Retina (tissue), 1 donor: ENCODE data around the gene ACVRL1.

Experiments used
- DNase-seq: peaks from one replicate; pipeline ENCODE4 v3.0.0-alpha.2; 2016

ACVRL1 gene

GRCh38 chr12:51971679-51972421 is 64.5 kb downstream of the ACVRL1 start:
- DNase-seq, result no peak

- DNase-seq, result no peak
Measured at GRCh38 chr12:51972422-51972812, 65.1 kb downstream of the ACVRL1 start.

GRCh38 chr12:51972849-51973273 is 65.6 kb downstream of the ACVRL1 start:
- no peak for DNase-seq
